Natural killer cell treated with Interleukin-12 subunit alpha and Interleukin-12 subunit beta and Interleukin-15 and Interleukin-18, amount 100 ng/mL, for 72 hours (primary cell): ENCODE results near the gene COL4A3. TPM values are rescaled to one million over a fixed set of nuclear protein-coding genes. Genes with fewer than 3 reads are reported as not detected.

Experiments
- ATAC-seq, 2 donors: fragments of 150-1000 bp; cut with Tn5 transposase in 1 of 2; sonication (Bioruptor Pico), chemical (Tn5 transposase) in 1 of 2; 2 replicates each; pipeline ENCODE4 v1.10.0; 2021
- DNase-seq: peaks from one replicate; pipeline ENCODE4 v3.0.0; 2022; ENCODE audit warnings: low spot score
- H3K27ac Mint-ChIP-seq, 2 donors: 1 replicate in 1 of 2; 2 replicates in 1 of 2; pipeline ENCODE4 v1.8.0; 2022; ENCODE audit warnings: mixed read lengths in 2 of 2, mild to moderate bottlenecking in 1 of 2, moderate library complexity in 1 of 2
- H3K27me3 Mint-ChIP-seq, 2 donors: 1 replicate in 1 of 2; 2 replicates in 1 of 2; pipeline ENCODE4 v1.8.0; 2022; ENCODE audit warnings: mixed read lengths in 2 of 2
- H3K36me3 Mint-ChIP-seq: one replicate; pipeline ENCODE4 v1.8.0; 2022; ENCODE audit warnings: mixed read lengths
- H3K4me1 Mint-ChIP-seq, 2 donors: 1 replicate in 1 of 2; 2 replicates in 1 of 2; pipeline ENCODE4 v1.8.0; 2022; ENCODE audit warnings: low read depth in 2 of 2, mixed read lengths in 2 of 2, mild to moderate bottlenecking in 1 of 2
- H3K4me3 Mint-ChIP-seq: one replicate; pipeline ENCODE4 v1.8.0; 2022; ENCODE audit warnings: mixed read lengths
- H3K9me3 Mint-ChIP-seq: 2 replicates; pipeline ENCODE4 v1.8.0; 2022; ENCODE audit warnings: mixed read lengths
- total RNA-seq, 2 donors: library from RNA; stranded (reverse); gene quantifications; one replicate each; pipeline ENCODE4 v1.2.3, GENCODE V29; 2022

COL4A3 gene
- total RNA-seq, 2 donors from 2014 or later: 0.22 to 0.62 TPM

DNA sequence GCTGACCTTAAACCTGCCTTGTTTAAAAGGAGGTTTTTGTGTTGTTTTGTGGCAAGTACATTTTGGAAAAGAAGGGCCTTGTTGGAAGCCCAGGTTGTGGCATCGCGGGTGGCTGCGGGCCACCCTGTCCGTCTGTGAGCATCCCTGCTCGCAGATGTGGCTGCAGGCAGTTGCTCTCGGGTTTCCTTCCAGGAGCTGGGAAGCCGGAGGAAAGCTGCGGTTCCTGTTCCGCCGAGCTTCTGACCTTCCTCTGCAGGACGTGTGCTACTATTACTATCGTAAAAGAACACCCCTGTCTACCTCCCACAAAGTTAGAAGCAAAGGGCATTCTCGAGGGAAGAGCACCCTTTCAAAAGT lies 161.4 kb downstream of the COL4A3 start:
- Mint-ChIP-seq H3K4me3 (peak overlapping the region; percentile 88), H3K36me3 (no peaks in the 10 kb centered on the region), H3K9me3 (peaks cover 5% of the 10 kb centered on the region), H3K27me3 (no peaks in the 10 kb centered on the region), H3K4me1 (peaks cover 38 to 41% of the 10 kb centered on the region in 2 donors), H3K27ac (peak overlapping the region; percentile 78 to 89)
- ATAC-seq: no peak
- DNase-seq: no peak

DNA sequence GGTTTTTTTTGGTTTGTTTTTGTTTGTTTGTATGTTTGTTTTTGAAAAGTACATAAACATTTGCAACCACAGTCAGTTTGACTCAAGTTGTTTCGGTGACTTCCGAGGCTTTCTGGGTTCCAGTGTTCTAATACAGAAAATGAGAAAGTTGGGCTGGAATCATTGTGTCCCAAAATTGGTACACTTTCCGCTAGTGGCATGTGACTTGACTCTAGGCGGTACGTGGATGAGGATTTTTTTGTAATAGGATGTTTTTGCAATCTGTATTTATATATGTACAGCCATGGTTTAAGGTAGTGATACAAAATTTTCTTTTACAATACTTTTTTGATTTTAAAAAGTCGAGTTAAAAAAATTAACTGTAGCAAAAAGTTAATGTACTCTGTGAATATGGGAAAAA lies 162.4 kb downstream of the COL4A3 start:
- Mint-ChIP-seq H3K4me3 (peak overlapping the region; percentile 88), H3K27me3 (no peaks in the 10 kb centered on the region), H3K36me3 (no peaks in the 10 kb centered on the region), H3K9me3 (peaks cover 5% of the 10 kb centered on the region), H3K4me1 (peaks cover 38 to 44% of the 10 kb centered on the region in 2 donors), H3K27ac (peak overlapping the region in 1 of 2 donors; percentile 89)
- ATAC-seq (no peak), DNase-seq (no peak)

DNA sequence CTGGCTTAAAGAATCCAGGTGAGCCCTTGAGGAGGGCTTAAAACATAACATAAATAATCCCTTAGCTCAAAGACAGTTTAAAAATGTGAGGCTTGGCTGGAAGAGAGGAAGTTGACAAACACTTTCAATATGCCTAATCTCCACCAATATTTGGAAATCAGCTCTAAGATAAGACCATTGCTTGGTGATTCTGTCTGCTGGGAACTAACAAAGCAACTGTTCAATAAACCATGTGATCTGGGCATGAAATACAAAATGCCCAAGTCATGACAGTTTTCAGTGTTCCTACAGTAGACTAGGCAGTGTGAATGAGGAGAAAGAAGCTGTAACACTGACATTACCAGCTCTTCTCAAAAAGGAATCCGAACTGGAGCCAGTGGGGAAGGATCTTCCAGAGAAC lies 171.3 kb downstream of the COL4A3 start:
- Mint-ChIP-seq H3K4me3 (no peak overlapping the region), H3K27me3 (no peaks in the 10 kb centered on the region), H3K9me3 (no peaks in the 10 kb centered on the region), H3K4me1 (peaks cover 10 to 18% of the 10 kb centered on the region in 2 donors), H3K36me3 (peaks cover 14% of the 10 kb centered on the region), H3K27ac (peak overlapping the region; percentile 12 to 21)
- ATAC-seq (peak in 1 of 2 donors; percentile 48), DNase-seq (no peak)

DNA sequence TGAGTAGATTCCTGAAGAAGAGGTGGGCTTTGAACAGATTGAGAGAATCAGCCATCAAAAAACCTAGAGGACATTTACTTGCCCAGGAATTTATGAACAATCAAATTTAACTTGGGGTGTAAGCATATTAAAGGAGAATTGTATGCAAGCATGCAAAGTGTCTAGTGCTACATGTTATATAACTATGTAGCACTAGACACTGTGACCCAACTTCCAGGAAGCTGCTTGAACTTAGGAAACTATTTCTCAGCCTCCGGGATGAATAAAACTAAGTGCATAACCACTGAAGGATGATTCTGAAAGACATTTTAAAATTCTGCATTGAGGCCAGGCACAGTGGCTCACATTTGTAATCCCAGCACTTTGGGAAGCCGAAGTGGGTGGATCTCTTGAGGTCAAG lies 173.0 kb downstream of the COL4A3 start:
- no peak for DNase-seq
- no peak for ATAC-seq
- Mint-ChIP-seq H3K36me3 (peaks cover 14% of the 10 kb centered on the region), H3K9me3 (no peaks in the 10 kb centered on the region), H3K27ac (no peak overlapping the region), H3K4me1 (peaks cover 10 to 12% of the 10 kb centered on the region in 2 donors), H3K4me3 (no peak overlapping the region), H3K27me3 (no peaks in the 10 kb centered on the region)

GRCh38 chr2:227339098-227339599 lies 174.7 kb downstream of the COL4A3 start:
- no peaks in the 10 kb centered on the region for H3K27me3 Mint-ChIP-seq
- H3K4me3 Mint-ChIP-seq: no peak overlapping the region
- no peaks in the 10 kb centered on the region for H3K9me3 Mint-ChIP-seq
- H3K4me1 Mint-ChIP-seq: peaks cover 10 to 12% of the 10 kb centered on the region in 2 donors
- DNase-seq (no peak), ATAC-seq (no peak)
- H3K27ac Mint-ChIP-seq: no peak overlapping the region
- peaks cover 21% of the 10 kb centered on the region for H3K36me3 Mint-ChIP-seq

DNA sequence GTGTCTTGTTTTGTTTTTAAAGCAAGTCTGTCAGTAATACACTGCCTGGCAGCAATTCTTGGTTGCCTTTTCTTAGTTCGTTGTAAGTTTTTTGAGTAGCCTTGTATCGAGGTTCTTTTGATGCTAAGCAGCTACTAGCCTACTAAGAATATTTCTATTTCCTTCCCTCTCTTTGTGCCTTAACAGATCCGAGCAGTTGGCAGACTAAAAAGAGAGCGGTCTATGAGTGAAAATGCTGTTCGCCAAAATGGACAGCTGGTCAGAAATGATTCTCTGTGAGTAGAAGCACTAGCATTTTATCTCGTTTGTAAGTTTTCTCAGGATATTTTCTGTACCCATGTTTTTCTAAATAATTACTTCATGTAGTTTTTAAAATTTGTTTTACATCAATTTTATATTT lies 175.7 kb downstream of the COL4A3 start:
- peaks cover 10 to 11% of the 10 kb centered on the region in 2 donors for H3K4me1 Mint-ChIP-seq

GRCh38 chr2:227341553-227341952 lies 177.1 kb downstream of the COL4A3 start:
- H3K4me1 Mint-ChIP-seq: no peaks in the 10 kb centered on the region
- no peak overlapping the region for H3K4me3 Mint-ChIP-seq
- H3K27ac Mint-ChIP-seq: no peak overlapping the region
- H3K9me3 Mint-ChIP-seq: no peaks in the 10 kb centered on the region
- H3K27me3 Mint-ChIP-seq: no peaks in the 10 kb centered on the region
- DNase-seq (no peak), ATAC-seq (no peak)
- peaks cover 8% of the 10 kb centered on the region for H3K36me3 Mint-ChIP-seq

More for the DNA sequence above, 175.7 kb downstream of the COL4A3 start:
- Mint-ChIP-seq H3K4me3 (no peak overlapping the region), H3K36me3 (peaks cover 21% of the 10 kb centered on the region), H3K27me3 (no peaks in the 10 kb centered on the region), H3K9me3 (no peaks in the 10 kb centered on the region), H3K27ac (no peak overlapping the region)
- DNase-seq: no peak
- ATAC-seq: no peak

DNA sequence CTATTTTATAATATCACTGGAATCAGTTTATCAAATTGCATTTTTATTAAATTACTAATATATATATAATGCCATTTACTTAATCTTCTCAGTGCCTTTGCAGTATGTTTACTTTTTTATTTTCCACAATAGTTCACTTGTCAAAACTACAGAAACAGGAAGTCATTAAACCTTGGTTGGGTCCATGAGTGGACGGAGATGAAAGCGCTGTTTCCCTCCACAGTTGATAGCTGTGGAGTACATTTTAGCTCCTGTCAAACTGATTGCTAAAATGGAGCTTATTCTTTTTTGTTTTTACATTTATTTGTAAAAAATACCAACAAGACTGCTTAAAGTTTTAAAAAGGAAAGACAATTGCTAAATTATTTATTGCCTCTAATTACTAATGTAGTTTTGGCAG lies 179.8 kb downstream of the COL4A3 start:
- ATAC-seq: no peak
- H3K4me1 Mint-ChIP-seq: no peaks in the 10 kb centered on the region
- no peak overlapping the region for H3K4me3 Mint-ChIP-seq
- DNase-seq: no peak
- H3K27me3 Mint-ChIP-seq: no peaks in the 10 kb centered on the region
- H3K36me3 Mint-ChIP-seq: peaks cover 11% of the 10 kb centered on the region
- no peak overlapping the region for H3K27ac Mint-ChIP-seq
- H3K9me3 Mint-ChIP-seq: no peaks in the 10 kb centered on the region

DNA sequence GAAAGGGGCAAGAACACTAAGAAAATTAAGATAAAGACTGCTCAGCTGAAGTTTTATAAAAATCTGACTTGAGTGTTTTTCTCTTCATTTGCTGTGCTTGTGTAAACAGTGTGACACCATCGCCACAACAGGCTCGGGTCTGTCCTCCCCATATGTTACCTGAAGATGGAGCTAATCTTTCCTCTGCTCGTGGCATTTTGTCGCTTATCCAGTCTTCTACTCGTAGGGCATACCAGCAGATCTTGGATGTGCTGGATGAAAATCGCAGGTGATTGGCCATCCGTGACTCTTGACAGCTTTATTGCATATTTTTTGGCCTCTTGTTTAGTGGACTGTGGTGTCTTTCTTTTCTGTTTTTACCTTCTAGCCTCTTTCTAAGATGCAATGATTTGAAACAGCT lies 182.7 kb downstream of the COL4A3 start:
- Mint-ChIP-seq H3K36me3 (peaks cover 11% of the 10 kb centered on the region), H3K4me3 (no peak overlapping the region), H3K9me3 (no peaks in the 10 kb centered on the region), H3K27ac (no peak overlapping the region), H3K27me3 (no peaks in the 10 kb centered on the region), H3K4me1 (no peaks in the 10 kb centered on the region)
- ATAC-seq (no peak), DNase-seq (no peak)

GRCh38 chr2:227348324-227348723 lies 183.9 kb downstream of the COL4A3 start:
- ATAC-seq: no peak
- Mint-ChIP-seq H3K4me3 (no peak overlapping the region), H3K36me3 (peaks cover 4% of the 10 kb centered on the region), H3K27ac (no peak overlapping the region), H3K9me3 (no peaks in the 10 kb centered on the region), H3K27me3 (no peaks in the 10 kb centered on the region), H3K4me1 (no peaks in the 10 kb centered on the region)
- no peak for DNase-seq

GRCh38 chr2:227349989-227350612 lies 185.7 kb downstream of the COL4A3 start:
- H3K4me1 Mint-ChIP-seq: no peaks in the 10 kb centered on the region
- peaks cover 4% of the 10 kb centered on the region for H3K36me3 Mint-ChIP-seq
- no peak overlapping the region for H3K27ac Mint-ChIP-seq
- H3K4me3 Mint-ChIP-seq: no peak overlapping the region
- ATAC-seq (no peak), DNase-seq (no peak)
- no peaks in the 10 kb centered on the region for H3K9me3 Mint-ChIP-seq
- no peaks in the 10 kb centered on the region for H3K27me3 Mint-ChIP-seq

- no peaks in the 10 kb centered on the region for H3K4me1 Mint-ChIP-seq
- no peaks in the 10 kb centered on the region for H3K9me3 Mint-ChIP-seq
- no peak for ATAC-seq
- no peak overlapping the region for H3K27ac Mint-ChIP-seq
- DNase-seq: no peak
- no peaks in the 10 kb centered on the region for H3K27me3 Mint-ChIP-seq
- no peak overlapping the region for H3K4me3 Mint-ChIP-seq
- peaks cover 10% of the 10 kb centered on the region for H3K36me3 Mint-ChIP-seq
These were observed 187.2 kb downstream of the COL4A3 start for GRCh38 chr2:227351639-227352038.

DNA sequence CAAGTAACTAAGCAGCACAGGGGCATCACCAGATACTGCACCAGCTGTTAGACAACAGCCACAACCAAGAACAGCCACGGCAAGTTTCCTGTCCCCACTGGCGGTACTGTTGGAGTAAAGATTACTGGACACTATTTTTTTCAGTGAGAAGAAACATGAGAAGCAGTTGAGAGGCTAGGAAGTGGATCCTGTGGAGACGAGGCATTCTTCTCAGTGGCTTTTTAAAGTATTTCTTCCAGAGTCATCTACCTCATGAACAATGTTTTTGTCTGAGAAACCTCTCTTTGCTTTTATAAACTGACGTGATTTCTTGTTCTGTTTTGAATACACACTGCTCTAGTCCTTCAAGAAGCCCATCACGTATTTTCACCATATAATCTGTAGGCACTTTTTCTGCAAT lies 195.9 kb downstream of the COL4A3 start:
- Mint-ChIP-seq H3K4me1 (no peaks in the 10 kb centered on the region), H3K27me3 (no peaks in the 10 kb centered on the region), H3K4me3 (no peak overlapping the region), H3K27ac (no peak overlapping the region), H3K9me3 (no peaks in the 10 kb centered on the region), H3K36me3 (peaks cover 12% of the 10 kb centered on the region)
- DNase-seq (no peak), ATAC-seq (no peak)

GRCh38 chr2:227363756-227364155 lies 199.3 kb downstream of the COL4A3 start:
- Mint-ChIP-seq H3K27ac (no peak overlapping the region), H3K9me3 (no peaks in the 10 kb centered on the region), H3K4me1 (no peaks in the 10 kb centered on the region), H3K4me3 (no peak overlapping the region), H3K36me3 (no peaks in the 10 kb centered on the region), H3K27me3 (no peaks in the 10 kb centered on the region)
- ATAC-seq: no peak
- no peak for DNase-seq
